ENCODE results near the gene CFAP157.
"Not testable (repeated sequence)": the region's sequence is repeated elsewhere in the genome, so short reads cannot be mapped to it uniquely, and the experiment has no call there.

The CFAP157 gene

GRCh38 chr9:127735530-127736185 lies 28.9 kb downstream of the CFAP157 start:
- DNase-seq (ENCODE audit: low read depth in 3 of 3): no peak

DNA sequence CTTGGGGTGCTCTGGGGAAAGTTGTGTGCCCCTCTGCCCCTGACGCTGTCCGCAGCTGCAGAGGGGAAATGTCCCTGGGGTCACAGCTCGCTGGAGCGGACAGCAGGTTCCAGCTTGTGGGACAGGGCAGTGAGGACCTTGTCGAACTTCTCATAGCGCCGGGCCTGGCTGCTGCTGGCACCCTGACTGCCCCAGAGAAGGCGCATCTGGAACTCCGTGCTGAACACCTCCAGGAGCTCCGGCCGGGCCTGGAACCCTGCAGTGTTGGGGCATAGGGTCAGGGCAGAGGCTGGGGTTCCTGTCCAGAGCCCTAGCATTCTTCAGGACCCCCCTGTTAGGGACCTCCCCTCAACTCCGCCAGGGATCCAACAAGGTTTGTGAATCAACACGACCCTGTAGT lies 31.9 kb downstream of the CFAP157 start:
- DNase-seq (ENCODE audit: low read depth in 3 of 3): no peak

DNA sequence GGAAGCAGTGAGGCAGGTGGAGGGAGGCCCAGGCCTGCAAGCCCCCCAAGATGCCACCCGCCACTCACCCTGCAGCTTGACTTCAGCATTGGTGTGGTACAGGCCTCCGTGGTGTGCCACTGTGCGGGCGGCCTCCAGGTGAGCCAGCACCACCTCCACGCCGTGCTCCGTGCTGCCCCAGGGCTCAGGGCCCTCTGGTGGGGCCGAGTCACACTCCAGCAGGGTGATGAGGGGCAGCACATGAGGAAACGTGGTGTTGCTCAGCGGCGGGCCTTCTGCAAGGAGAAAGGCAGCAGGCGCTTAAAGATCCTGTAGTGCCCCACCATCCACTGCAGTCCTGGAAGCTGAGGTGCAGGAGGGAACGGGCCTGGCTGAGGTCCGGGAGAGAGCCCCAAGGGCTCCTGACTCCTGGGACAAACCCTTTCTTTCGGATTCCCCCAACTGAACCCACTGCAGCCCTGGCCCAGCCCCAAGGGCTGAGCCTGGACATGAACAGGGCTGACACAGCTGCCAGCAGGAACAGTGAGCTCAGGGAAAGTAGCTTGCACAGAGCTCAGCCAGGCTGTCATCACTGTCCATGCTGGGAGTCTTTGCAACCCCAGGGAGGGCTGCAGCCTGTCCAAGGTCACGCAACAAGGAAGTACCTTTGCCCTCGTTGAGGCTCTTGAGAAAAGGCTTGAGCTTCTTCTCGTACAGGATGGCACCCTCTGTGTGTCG lies 33.0 kb downstream of the CFAP157 start:
- no peak for DNase-seq (ENCODE audit: low read depth in 3 of 3)

DNA sequence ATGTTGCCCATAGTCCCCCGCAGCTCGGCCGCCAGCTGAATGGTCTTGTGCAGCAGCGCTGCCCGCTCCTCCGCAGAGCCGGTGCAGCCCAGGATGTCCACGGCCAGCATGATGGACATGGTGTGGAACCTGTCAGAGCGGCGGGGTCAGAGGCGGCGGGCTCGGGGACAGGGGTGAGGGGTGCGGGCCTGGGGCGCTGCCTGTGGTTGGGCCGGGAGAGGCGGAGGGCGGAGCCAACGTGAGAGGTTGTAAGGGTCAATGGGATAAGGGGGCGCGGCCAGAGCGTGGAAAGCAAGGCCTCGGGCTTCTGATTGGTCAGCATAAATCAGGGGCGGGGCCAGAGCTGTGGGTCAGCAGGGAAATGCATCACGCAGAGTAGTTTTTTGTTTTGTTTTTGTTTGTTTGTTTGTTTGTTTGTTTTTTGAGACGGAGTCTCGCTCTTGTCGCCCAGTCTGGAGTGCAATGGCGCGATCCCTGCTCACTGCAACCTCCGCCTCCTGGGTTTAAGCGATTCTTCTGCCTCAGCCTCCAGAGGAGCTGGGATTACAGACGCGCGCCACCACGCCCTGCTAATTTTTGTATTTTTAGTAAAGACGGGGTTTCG lies 35.1 kb downstream of the CFAP157 start:
- DNase-seq (ENCODE audit: low read depth in 3 of 3): no peak

- DNase-seq (ENCODE audit: low read depth in 3 of 3): no peak
These were observed 35.8 kb downstream of the CFAP157 start for GRCh38 chr9:127742435-127743088.

- no peak for DNase-seq (ENCODE audit: low read depth in 3 of 3)
These were observed 37.8 kb downstream of the CFAP157 start for GRCh38 chr9:127744398-127745110.

DNA sequence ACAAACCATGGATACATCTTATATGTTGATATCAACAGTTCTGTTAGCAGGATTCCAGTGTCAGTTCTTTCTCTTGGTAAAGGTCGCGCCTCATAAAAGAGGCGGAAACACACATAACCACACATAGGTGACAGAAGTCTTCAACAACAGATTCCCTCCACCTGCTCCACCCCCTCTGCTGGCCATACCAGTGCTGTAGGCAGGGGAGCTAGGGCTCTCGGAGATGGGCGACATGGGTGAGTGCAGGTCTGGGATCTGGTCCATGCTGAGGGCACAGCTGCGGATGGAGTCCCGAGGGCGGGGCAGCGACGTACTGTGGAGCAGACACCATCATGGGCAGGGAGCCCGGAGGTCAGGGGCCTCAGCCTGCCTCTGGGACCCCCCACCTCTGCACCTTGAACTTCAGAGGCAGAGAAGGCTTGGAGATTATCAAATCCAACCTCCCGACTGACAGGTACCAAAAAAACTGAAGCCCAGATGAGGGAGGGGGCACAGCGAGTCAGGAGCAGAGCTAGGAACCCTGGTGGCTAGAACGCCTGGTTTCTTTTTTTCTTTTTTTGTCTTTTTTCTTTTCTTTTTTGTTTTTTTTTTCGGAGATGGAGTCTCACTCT lies 40.3 kb downstream of the CFAP157 start:
- no peak for DNase-seq (ENCODE audit: low read depth in 3 of 3)

GRCh38 chr9:127749090-127749787 lies 42.5 kb downstream of the CFAP157 start:
- DNase-seq (ENCODE audit: low read depth in 3 of 3): no peak

- no peak for DNase-seq (ENCODE audit: low read depth in 3 of 3)
These were observed 44.7 kb downstream of the CFAP157 start for GRCh38 chr9:127751269-127752054.

- no peak for DNase-seq (ENCODE audit: low read depth in 3 of 3)
These were observed 46.4 kb downstream of the CFAP157 start for GRCh38 chr9:127753148-127753547.

- DNase-seq (ENCODE audit: low read depth in 3 of 3): no peak
These were observed 46.8 kb downstream of the CFAP157 start for GRCh38 chr9:127753622-127754021.

DNA sequence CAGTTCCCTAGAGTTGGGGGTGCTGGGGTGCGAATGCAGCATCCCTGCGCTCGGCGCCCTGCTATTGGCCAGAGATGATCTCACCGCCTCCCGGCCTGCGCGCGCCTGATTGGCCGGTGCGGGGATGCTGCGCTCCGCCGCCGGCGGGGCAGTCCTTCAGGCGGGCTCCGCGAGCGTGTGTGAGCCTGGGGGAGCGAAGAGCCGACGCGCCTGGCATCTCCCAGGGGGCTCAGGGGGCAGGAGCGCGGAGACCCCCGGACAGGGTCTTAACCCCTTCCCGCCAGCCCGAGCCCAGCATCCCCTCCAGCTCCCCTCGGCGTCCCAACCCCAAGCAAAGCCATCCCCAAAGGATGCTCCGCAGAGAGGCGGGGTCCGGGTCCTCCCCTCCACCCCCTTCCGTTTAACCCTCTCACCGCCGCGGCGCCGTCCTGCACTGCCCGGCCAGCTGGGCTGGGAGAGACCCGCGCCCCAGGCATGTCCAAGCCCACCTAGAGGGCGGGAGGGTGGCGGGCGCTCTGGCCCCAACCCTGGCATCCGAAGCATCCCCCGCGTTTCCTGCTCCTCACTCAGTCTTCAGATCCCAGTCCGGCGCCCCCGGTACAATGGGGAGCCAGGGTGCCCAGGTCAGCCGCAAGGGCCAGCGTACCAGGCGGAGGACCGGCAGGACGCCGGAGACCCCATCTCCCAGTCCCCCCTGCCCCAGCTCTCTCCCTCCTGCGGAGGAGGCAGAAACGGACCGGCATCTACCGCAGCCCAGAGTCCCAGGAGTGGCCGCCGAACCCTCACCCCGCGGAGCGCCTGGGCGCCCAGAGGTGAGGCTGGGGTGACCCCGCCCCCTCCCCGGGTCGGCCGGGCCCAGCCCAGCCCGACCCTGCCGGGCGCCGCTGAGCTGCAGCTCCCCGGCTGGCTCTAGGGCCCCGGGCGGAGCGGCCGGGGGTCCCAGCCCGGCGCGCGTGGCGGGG lies 47.6 kb downstream of the CFAP157 start:
- no peak for DNase-seq (ENCODE audit: low read depth in 3 of 3)

DNA sequence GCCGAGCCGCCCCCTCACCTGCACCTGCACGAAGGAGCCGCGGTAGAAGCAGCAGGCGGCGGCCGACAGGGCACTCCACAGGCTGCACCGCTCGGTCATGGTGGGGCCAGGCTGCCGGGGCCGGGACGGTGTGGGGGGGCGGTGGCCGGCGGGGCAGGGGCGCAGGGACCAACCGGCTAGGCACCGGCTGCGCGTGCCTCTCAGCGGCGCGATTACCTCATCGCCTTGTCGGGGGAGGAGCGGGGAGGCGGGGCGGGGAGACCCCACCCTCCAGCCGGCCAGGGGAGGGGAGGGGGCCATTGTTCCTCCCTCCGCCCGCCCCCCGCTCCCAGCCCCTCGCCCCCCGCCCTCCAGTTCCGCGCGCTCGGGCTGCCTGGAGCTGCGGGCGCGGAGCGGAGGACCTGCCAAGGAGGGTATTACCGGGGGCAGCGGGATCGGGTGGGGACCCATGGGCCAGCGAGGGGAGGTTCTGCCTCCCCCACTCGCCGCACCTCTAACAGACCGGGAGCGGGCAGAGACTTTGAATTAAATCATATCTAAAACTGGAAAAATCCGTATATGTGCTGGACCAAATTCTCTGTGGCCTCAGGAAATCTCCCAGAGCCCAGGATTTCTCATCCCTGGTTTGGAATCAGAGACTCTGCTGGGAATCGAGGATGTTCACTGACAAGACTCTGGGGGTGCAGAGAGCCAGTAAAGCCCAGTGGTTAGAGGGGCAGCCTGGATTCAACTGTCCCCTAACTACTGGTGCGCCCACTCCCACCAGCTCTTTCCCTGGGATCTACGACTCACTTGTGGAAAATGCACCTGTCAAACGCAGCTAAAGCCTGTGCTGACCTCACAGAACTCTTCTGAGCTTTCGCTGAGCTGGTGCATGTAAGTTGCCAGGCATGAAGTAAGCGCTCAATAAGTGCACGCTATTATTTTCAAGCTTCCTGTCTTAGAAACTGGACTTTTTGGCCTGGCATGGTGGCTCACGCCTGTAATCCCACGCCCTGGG lies 48.6 kb downstream of the CFAP157 start:
- DNase-seq (ENCODE audit: low read depth in 3 of 3): no peak

GRCh38 chr9:127756233-127756632 lies 49.4 kb downstream of the CFAP157 start:
- DNase-seq (ENCODE audit: low read depth in 3 of 3): no peak

DNA sequence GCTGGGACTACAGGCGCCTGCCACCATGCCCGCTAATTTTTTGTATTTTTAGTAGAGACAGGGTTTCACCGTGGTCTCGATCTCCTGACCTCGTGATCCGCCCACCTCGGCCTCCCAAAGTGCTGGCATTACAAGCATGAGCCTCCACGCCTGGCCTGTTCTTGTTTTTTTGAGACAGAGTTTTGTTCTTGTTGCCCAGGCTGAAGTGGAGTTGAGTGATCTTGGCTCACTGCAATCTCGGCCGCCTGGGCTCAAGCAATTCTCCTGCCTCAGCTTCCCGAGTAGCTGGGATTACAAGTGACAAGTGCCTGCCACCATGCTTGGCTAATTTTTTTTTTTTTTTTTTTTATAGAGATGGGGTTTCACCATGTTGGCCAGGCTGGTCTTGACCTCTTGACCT lies 50.0 kb downstream of the CFAP157 start:
- not testable (repeated sequence) for DNase-seq (ENCODE audit: low read depth in 3 of 3)

DNA sequence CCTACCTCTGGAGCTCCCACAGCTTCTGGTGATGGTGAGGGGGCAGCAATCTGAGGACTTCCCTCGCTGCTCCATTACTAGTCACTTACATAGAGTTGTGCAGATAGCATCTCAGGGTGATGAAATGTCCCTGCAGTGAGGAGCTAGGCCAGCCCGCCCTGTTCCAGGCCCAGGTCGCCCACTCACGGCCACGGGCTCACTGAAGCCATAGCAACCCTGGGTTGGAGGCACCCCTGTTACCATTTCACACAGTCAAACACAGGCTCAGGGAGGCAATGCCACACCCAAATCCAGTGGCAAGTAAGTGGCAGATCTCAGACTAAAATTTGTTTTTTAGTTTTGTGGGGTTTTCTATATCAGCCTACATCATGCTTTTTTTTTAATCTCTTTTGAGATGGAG lies 52.1 kb downstream of the CFAP157 start:
- DNase-seq (ENCODE audit: low read depth in 3 of 3): no peak

- no peak for DNase-seq (ENCODE audit: low read depth in 3 of 3)
These were observed 54.3 kb downstream of the CFAP157 start for GRCh38 chr9:127761061-127761460.

GRCh38 chr9:127761491-127761956 lies 54.7 kb downstream of the CFAP157 start:
- no peak for DNase-seq (ENCODE audit: low read depth in 3 of 3)
